Left lobe of liver (tissue), 2 donors: Measurements from ENCODE around the gene ABHD3. TPM values are rescaled to one million over a fixed set of nuclear protein-coding genes. Genes with fewer than 3 reads are reported as not detected.
"Not testable (repeated sequence)": the region's sequence is repeated elsewhere in the genome, so short reads cannot be mapped to it uniquely, and the experiment has no call there.

ENCODE experiments used
- ATAC-seq: fragments of 200-7000 bp; cut with Tn5 transposase; one replicate; pipeline ENCODE4 v1.9.1; 2020; ENCODE audit warnings: mild to moderate bottlenecking, moderate library complexity
- DNase-seq: peaks from one replicate; pipeline ENCODE4 v3.0.0-alpha.2; 2020; ENCODE audit warnings: low spot score
- total RNA-seq: library from RNA; stranded (reverse); gene quantifications from one replicate; pipeline ENCODE4 v1.2.1, GENCODE V29; 2021
- donor health status: DM: no; HTN: no; CAD: no; lungs with moderate emphysema.
- donor health status: DM: no; HTN: yes; CAD: no.

Gene ABHD3
- total RNA-seq, 1 donor from 2014 or later: 21.3 TPM

DNA sequence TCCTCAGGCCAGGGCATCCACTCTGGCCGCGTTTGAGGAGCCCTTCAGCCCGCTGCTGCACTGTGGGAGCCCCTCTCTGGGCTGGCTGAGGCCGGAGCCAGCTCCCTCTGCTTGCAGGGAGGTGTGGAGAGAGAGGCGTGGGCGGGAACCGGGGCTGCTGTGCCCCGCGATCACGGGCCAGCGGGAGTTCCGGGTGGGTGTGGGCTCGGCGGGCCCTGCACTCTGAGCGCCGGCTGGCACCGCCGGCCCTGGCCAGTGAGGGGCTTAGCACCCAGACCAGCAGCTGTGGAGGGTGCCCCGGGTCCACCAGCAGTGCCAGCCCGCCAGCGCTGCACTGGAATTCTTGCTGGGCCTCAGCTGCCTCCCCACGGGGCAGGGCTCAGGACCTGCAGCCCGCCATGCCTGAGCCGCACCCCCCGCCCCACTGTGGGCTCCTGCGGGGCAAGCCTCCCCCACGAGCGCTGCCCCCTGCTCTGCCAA is 1.9 kb upstream of the ABHD3 start:
- no peak for DNase-seq
- ATAC-seq: no peak

DNA sequence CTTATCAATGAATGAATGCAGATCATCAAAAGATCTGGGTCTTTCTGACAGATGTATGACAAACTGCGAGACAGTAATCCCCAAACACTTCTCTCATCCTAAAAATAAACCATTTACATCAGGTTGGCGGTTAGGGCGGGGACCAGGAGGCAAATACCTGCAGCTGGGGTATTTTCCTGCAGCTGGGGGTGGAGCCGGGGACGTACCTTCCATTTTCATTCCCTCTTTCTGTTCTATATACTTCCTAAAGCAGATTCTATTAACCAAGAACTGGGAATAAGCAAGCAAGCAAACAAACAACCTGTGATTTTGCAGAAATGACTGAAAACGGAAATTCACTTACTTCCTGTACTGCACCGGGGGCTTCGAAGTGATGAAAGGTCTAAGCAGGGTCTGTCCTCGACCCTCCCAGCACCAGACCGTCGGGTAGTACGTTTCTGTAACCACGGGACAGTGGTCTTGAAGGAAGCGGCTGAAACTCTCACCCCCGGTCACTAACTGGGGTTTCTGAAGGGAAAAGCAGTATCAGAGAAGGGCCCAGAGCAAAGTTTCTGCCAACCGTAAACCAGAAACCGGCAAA is 1.2 kb downstream of the ABHD3 start:
- DNase-seq (no peak), ATAC-seq (peak; percentile 2)

DNA sequence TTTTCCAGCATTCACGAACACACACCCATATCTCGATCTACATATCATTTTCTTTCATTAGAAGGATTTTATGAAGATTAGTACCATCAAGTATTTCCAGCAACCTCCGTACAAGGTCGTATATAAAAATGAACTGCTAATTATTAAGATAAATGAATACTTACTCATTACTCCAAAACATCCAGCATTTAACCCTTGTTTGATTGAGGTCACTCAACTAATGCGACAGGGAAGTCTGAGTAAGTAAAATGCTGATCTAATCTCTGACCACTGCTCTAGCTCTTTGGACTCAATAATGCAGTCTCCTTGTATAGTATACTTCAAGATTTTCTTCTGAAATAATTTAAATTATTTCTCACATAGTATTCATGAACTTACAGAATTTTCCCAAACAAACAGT is 2.0 kb downstream of the ABHD3 start:
- ATAC-seq: no peak
- no peak for DNase-seq

DNA sequence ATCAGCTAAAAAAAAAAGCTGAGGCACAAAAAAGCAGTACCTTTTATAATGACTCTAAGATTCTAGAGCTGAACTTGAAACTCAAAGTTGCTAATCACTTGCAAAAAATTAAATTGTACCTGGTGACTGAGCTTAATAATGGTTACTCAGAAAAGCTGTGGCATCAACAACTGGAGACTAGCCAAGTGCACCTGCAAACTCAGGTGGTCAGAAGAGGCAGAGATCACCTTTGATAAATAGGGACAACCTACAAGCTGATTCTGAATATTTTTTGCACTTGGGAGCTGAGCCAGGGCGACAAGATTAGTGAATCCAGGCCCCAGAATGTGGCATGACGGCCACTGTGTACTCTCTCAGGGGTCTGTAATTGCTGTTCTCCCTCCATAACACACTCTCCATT is 3.0 kb downstream of the ABHD3 start:
- DNase-seq (no peak), ATAC-seq (no peak)

DNA sequence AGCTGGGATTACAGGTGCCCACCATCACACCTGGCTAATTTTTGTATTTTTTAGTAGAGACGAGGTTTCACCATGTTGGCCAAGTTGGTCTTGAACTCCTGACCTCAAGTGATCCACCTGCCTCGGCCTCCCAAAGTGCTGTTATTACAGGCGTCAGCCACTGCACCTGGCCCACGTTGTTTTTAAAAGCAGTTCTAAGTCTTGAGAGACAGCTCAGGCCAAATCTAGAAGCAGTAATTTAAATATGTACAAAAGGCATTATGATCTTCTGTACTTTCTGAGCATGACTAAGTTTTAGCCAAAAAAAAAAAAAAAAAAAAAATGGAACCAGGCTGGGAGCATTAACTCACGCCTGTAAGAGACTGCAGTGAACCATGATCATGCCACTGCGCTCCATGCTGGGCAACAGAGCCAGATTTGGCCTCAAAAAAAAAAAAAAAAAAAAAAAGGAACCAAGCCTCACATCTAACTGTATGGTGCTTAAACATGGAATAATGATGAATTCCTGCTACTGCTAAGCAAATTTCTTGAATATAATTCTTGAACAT is 4.0 kb downstream of the ABHD3 start:
- no peak for DNase-seq
- ATAC-seq: no peak

DNA sequence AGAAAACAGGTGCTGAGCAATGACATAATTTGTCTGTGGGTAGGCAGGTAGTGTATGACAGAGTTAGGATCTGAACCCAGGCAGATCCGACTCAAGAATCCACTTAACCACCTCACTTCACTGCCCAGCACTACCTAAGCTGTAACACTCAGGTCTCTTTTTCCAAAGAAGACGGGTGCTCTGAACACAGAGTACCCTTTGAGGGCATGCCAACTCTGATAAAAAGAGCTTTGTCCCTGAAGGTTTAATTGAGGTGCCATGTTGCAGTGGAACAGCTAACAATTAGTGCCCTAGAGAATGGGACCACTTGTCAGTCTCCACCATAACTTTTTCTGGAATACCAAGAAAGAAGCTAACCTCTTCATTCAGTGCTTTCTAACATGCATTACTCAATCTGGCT is 11.3 kb downstream of the ABHD3 start:
- no peak for ATAC-seq
- DNase-seq: no peak

DNA sequence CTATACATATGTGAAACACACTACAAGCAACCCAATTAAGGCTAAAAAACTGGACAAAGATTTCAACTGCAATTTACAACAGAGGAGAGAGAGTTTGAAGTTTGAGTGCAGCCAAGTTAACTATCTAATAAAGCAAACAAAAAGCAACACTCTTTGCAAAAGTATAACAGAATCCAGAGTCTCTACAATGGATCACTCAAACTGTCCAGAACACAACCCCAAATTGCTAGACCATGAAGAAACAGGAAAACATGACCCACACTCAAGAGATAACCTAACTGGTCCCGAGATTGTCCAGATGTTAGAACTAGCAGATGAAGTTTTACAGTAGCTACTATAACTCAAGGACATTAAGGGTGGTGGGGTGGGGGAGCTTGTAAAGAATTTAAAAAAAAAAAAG is 14.8 kb downstream of the ABHD3 start:
- no peak for ATAC-seq
- no peak for DNase-seq

DNA sequence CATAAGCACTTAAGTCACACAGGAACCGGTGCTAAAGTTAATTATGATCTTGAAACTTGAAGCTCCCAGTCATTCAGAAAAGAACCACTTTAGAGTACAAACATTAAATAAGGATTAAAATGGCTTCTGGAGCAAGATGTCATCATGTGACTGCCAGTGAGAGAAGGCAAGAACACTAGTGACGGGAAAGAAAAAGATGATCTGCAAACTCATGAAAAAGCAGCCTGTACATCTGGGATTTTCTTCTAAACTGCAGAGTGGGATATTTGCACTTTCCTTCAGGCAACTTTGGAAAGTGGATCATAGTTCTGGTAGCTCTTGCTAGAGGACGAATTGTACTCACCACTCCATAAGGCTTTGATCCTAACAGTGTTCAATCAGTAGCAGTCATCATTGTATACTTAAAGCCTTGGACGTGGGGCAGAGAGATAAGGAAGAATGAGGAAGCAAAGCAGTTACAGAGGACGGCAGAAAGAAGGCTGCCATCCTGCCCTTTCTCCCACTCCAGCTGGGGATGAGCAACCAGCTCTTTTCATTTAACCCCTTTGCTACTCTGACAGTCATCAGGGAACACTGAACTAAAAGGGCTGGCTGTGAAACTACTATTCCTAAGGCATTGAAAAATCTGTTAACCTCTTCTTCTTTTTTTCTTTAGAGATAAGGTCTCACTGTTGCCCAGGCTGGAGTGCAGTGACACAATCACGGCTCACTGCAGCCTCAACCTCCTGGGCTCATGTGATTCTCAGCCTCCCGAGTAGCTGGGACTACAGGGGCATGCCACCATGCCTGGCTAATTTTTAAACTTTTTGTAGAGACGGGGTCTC is 18.1 kb downstream of the ABHD3 start:
- peak; percentile 30 for ATAC-seq
- DNase-seq: no peak

DNA sequence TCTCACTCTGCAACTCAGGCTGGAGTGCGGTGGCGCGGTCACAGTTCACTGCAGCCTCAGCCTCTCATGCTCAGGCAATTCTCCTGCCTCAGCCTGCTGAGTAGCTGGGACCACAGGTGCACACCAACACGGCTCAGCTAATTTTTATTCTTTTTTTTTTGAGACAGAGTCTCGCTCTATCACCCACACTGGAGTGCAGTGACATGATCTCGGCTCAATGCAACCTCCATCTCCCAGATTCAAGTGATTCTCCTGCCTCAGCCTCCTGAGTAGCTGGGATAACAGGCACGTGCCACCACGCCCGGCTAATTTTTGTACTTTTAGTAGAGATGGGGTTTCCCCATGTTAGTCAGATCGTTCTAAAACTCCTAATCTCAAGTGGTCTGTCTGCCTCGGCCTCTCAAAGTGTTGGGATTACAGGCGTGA is 19.0 kb downstream of the ABHD3 start:
- ATAC-seq, DNase-seq: not testable (repeated sequence)

DNA sequence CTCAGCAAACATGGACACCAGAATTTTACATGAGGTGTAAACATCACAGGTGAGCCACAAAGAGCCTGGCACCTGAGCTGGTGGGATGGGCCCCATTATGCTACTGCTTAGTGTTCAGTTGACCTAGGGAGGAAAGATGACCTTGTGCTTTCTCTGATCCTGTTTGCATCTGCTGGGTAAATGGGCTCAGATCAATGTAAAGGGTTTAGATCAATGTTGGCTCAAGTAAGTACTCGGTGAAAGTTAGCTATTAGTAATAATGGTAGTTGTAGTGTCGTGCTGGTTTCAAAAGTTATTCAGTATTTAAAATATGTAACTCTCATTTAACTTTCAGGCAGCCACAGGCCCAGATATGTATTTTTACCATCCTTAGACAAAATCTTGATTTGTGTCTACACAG is 19.8 kb downstream of the ABHD3 start:
- DNase-seq (no peak), ATAC-seq (no peak)

DNA sequence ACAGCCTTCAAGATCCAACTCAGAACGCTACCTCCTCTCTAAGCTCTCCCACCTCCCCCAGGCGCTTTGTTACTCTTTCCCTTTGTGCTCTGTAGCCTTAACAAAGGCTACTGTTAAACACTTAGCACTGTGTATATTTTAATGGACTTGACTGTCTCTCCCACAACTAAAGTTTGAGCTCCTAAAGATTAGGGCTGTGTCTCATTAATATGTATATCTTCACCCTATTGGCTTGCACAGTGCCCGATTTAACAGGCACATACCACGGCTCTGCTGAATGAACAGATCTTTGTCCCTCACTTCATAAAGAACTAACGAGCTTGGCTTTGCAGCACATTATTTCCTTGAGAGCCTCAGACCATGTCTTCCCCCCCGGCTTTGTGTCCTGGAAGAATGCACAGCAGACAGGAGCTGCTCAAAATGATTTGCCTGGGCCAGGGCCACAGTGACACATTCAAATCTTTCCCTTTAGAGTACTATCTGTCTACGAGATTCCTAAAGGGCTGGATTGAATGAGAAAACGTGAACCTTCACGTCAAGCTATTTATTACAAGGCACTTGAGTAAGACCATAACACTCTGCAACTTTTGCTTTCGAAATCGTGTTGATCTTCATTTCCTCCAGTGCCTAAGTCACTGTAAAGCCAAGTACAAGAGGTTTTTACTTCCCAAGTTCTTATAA is 22.1 kb downstream of the ABHD3 start:
- DNase-seq (no peak), ATAC-seq (peak; percentile 86)

DNA sequence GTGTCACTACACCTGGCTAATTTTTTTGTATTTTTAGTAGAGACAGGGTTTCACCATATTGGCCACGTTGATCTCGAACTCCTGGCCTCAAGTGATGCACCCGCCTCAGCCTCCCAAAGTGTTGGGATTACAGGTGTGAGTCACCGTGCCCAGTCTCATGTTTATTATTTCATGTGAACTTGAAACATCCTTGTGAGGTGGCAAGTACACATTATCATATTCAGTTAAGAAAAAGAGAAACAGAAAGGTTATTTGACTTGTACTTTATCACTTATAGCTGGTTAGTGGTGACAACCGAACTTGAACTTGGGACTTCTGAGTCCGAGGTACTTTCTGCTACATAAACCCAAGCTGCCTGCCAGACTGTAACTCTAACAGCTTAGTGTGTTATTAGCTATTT is 24.4 kb downstream of the ABHD3 start:
- ATAC-seq: no peak
- DNase-seq: no peak

DNA sequence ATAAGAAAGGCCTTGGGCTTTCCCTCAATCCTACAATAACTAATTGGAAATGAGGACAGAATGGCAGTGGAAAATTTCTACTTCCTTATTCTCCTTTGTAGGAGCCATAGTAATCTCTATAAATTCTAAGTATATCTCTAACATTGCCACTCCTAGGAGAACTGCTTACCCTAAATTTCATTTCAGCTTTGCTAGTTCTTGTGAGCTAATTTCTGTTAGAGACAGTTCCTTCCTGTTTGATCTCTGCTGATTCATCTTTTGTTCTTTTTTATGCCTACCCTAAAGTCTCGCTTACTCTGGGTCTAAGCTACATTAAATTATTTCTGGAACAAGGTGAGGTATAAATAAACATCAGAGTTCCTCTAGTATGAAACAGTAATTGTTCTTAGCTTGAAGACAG is 25.7 kb downstream of the ABHD3 start:
- ATAC-seq: no peak
- DNase-seq: no peak

DNA sequence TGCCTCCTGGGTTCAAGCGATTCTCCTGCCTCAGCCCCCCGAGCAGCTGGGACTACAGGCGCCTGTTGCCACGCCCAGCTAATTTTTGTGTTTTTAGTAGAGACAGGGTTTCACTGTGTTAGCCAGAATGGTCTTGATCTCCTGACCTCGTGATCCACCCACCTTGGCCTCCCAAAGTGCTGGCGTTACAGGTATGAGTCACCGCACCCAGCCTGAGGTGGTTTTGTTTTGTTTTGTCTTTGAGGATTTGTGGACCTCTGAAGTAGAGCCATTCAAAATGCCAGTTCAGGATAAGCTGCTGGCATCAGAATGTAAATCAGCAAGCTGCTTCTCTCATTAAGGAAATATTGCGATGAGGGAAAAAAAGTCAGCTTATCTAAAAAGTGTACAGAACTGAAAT is 29.2 kb downstream of the ABHD3 start:
- not testable (repeated sequence) for ATAC-seq, DNase-seq

DNA sequence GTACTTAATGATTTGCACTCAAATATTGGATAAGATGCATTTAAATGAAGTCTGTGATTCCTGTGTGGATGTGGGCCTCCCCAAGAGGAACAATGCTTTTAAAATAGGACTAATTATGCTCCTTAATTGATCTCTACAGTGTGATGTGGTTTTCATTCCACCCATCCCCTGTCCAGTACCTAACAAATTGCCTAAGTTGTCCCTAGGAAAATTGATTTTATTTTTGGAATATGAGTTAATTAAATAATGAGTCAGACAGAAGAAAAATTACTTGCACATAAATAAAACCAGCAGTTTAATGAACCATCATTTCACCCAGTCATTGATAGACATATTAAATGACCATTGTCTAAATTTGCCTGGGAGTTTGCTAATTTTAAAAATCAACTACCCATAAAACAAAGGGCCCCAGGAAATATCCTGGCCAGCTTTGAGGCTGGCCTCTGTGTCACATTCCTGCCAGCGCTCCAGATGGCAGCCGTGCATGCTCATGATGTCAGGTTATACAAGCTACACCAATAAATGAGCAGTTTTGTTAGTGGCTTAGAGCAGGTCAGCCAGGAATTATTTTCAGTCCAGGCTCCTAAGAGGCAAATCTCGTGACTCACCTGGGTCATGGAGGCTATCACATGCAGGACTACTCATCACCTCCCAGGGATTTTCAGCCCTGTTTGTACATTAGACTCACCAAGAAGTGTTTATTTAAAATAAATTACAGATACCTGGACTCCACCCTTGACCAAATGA is 31.9 kb downstream of the ABHD3 start:
- DNase-seq: no peak
- peak; percentile 55 for ATAC-seq

DNA sequence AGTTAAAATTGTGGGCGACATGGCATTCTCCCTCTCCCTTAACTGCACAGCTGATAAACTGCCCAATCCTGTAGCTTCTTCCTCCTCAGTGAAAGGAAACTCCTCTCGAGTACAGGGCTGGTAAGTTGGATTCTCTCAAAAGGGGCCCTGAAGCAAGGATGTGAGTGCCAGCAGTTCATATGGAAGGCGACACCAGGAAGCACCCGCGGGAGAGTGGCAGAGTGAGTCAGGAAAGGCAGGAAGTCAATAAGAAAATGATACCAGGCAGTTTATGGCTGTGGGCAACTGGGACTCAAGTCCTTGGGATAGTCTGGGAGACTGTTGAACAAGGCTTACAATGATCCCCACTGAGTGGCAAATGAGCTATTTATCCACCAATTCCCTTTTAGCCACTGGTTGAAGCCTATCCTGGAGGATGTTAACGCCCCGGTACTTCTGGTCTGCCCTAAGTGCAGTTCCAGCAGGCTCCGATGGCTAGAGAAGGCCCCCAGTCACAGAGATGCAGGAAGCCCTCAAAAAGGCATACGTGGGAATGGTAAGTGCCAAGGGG is 34.8 kb downstream of the ABHD3 start:
- DNase-seq (no peak), ATAC-seq (no peak)

DNA sequence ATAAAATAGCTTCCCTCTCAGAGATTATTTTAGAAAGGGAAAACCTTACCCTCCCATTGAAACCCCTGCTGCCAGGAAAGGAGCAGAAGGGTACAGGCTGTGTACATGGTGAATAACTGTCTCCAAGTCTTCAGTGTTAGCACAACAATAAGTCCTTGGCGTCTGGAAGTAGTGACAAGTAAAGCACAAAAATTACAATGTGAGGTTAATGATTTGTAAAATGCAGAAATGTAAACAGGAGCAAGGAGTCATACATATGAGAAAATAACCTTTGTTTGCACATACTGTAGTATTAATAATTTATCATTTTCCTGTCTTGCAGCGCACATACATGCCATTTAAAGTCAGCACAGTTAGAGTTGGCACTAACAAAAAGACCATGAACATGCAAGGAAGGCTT is 40.5 kb downstream of the ABHD3 start:
- ATAC-seq: no peak

DNA sequence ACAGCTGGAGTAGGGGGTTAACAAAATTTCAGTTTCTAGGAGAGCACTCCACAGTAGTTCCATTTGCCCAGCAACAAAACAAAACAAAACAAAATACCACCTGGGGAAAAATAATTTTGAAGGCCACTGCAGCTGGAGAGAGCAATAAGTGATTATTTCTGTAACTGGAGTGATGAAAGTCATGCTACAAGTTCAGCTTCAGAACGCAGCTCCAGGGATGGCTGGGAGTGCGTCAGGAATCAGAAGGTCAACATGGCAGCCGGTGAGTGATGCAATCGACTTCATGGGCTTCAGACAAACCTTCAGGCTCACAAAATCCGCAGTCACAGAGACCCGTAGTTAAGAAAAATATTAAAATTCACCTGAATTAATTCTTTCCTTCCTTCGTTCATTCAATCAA is 41.0 kb downstream of the ABHD3 start:
- DNase-seq (no peak), ATAC-seq (no peak)

More for the DNA sequence above, 40.5 kb downstream of the ABHD3 start:
- no peak for DNase-seq

DNA sequence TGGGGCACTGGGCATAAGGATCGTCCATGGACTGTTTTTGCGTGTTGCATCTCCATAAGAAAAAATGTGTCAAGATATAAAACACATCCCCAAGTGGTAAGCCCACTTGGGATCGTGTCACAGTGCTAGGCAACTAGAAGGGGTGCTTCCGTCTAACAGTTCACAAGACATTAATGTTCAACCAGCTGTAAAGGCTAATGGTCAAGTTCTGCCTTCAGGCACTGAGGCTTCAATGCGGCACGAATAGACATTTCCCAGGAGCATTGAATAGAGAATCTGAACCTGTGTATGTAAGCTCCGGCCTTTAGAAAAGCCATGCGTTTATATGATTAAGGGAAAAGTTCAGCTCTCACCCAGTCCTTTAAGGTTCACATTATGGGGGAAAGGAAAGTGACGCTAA is 42.0 kb downstream of the ABHD3 start:
- no peak for DNase-seq
- no peak for ATAC-seq

DNA sequence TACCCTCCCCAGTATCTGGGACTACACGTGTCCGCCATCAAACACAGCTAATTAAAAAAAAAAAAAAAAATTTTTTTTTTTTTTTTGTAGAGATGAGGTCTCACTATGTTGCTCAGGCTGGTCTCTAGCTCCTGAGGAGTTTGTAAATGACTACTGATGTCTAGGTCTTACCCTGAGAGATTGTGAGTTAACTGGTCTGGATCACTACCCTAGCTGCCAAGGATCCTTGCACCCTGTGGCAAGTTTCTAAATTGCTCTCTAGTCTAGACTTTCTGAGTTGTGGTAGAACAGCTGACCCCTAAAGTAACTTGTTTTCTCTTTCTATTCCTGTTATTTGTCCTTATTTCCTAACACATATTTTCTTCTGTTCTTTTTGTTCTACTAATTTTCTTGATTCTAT is 44.5 kb downstream of the ABHD3 start:
- ATAC-seq (no peak), DNase-seq (no peak)

DNA sequence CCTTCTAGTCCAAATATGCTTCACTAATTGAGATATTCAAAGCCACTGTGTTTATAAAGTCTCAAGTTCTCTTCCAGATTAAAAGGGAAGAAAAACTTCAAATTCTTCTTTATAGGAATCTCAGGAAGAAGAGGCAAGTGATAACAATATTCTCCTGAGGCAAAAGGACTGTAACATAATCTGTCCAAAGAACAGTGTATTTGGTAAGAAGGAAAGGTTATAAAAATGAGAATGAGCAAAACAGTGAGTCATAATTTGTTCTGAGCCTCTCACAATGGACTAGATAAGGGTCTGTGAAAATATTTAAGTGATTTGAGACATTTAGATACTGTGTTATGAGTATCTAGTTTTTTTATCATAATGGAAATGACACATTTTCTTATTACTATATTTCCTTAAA is 48.2 kb downstream of the ABHD3 start:
- DNase-seq: no peak
- ATAC-seq: no peak
